Activated T-cell treated with anti-CD3 and anti-CD28 coated beads, Interleukin-2, amount 50 U/mL, for 48 hours (primary cell): ENCODE measurements around the gene CYTL1.
A peak's percentile ranks its signal among the peaks of the same experiment; 100 is the strongest.

ENCODE experiments used
- DNase-seq, 2 experiments: peaks; one replicate each; pipeline ENCODE4 v3.0.0-alpha.2; 2020

Gene CYTL1

DNA sequence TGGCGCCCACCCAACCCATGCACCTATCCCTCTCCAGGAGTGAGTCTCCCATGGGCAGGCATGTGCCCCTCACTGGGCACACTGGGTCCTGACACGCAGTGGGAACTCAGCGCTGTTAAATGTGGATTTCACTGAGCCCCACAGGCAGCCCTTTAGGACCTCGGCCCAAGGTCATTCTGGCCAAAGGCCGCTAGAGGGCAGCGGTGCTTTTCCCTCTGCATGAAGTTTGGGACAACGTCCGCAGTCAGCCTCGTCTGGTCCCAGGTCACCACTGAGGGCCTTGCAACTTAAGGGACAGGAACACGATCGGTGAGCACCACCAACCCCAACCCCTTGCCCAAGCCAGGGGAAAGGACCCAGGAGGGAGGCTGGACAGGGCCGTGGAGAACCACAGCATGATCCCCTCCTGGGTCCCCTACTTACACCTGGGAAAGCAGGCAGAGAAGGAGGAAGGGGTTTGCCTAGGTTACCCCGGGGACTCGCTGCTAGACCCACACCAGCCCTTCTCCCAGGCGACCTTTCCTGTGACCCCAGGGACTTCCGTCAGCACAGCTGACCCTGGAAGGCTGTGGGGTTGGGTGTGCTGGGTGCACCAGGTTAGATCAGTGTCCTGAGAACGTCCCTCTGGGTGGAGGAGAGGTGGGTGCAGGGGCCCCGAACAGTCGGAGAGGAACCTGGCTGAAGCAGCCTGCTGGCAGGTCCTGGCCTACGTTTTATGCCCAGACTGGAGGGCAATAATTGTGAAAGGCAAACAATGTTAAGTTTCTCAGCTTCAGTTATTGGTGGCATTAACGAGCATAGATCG lies 24.0 kb downstream of the CYTL1 start:
- peak; percentile 66 to 69 for DNase-seq

GRCh38 chr4:4994312-4995097 lies 24.8 kb downstream of the CYTL1 start:
- no peak for DNase-seq

DNA sequence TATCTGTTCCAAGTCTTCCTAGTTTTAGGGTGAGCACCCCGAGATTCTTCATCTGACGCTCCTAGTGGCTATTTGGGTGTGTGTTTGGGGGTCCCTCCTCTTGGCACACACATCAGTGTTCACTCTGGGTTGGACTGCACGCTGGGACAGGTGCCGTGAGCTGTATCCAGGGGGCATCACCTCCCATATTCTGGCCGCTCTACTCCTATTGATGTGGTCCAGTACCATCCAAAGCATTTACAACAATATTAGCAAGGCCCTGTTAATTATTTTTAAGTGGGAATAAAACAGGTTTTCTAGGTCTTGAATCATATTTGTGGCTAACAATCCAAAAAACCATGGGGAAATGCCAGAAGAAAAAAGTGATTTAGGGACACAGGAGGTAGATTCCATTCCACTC lies 26.4 kb downstream of the CYTL1 start:
- DNase-seq: no peak

- DNase-seq: no peak
Measured at GRCh38 chr4:4991541-4992099, 27.6 kb downstream of the CYTL1 start.

GRCh38 chr4:4990857-4991540 lies 28.3 kb downstream of the CYTL1 start:
- DNase-seq: no peak

GRCh38 chr4:4990329-4990728 lies 28.9 kb downstream of the CYTL1 start:
- no peak for DNase-seq

DNA sequence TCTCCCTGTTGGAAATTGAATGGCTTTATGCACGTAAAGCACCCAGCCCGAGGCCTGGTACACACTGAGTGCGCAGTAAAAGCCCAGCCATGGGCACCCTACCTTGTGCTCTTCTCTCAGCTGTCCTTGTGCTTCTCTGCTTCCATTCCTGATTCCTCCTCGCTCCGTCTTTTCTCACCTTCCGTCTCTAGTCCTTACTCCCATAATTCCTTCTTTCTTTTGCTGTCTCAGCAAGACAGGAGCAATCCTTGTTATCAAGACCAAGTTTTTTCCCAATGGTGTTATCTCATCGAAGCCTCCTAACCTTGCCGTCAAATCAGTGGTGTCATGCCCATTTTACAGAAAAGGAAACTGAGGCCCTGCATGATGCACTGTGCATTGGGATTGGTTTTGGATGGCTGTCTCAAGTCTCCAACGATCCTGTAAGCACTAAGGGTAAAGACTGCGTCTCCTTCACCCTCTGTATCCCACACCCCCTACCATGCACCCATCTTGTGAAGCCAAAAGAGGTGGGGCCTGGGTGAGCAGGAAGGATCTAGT lies 30.1 kb downstream of the CYTL1 start:
- no peak for DNase-seq

- DNase-seq: no peak
Measured at GRCh38 chr4:4987656-4988055, 31.6 kb downstream of the CYTL1 start.

GRCh38 chr4:4986841-4987240 lies 32.4 kb downstream of the CYTL1 start:
- no peak for DNase-seq

DNA sequence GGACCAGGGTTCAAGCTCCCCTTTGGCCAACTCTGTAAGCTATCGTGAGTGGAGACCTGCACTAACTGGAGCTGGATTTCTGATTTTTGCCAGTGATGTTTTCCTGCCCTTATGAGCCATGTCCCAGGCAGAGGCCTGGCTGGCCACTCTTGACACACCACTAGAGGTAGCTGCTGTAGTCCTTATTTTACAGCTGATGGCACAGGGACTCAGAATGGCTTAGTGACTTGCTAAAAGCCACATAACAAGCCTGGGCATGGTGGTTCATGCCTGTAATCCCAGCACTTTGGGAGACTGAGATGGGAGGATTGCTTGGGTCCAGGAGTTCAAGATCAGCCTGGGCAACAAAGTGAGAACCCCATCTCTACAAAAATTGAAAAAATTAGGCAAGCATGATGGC lies 33.4 kb downstream of the CYTL1 start:
- no peak for DNase-seq

DNA sequence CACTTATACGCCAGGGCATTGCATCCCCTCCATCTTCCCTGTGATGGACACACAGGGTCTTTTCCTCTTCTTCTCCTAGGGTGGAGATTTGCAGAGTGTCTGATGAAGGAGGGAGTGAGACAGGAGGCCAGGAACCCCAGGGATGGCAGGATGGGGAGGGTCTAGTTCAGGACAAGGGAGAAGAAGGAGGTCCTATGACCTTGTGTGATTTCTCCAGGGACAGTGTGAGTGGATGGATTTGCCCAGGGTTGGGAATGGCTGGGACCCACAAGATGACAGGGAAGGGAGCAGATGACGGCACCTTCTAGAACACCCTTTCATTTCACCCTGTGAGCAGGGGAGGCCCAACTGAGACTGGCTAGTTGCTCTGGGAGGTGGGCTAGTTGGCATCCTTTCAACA lies 34.2 kb downstream of the CYTL1 start:
- no peak for DNase-seq

- DNase-seq: no peak
Measured at GRCh38 chr4:4984186-4984585, 35.1 kb downstream of the CYTL1 start.

GRCh38 chr4:4981827-4982226 lies 37.4 kb downstream of the CYTL1 start:
- no peak for DNase-seq

DNA sequence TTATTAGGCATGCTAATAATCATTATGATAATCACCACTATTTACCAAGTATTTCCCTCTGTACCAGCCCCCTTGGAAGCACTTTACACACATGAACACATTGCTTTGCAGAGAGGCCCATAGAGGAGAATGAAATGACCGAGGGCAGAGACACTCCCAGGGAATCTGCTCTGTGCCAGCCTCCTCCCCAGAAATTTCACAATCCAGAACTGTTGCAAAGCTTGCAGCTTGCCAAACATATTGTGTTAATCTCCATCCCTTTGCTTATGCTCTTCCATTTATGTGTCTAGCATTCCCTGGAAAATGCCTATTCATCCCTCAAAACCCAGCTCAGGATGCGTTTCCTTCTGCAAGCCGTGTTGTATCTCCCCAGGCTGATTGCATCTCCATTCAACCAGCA lies 37.8 kb downstream of the CYTL1 start:
- no peak for DNase-seq

DNA sequence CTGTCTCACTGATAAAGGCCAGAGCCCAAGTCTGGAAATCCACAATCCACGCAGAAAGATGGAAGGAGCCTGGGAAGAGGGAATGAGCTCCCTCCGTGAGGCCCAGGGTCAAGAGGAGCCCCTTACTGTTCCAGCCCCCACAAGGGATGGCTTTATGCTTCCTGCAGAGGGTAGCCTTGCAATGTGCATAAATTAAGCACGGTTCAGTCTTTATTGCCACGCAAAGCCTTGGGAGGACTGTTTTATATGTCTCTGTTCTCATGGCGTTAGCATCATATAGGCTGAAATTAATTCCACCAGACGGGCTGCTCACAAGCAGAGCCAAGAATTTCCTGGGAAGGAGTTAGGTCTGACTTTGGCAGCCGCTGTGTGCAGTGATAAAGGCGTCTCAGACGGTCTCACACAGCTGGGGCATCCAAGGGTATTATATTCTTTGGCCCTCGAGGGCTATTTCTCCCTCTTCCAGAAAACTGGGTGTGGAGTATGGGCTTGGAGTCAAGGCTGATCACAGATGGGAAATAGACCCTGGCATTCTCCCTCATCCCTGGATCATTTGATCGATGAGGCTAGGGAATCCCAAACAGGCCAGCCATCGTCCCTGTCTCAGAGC lies 38.5 kb downstream of the CYTL1 start:
- DNase-seq: no peak

DNA sequence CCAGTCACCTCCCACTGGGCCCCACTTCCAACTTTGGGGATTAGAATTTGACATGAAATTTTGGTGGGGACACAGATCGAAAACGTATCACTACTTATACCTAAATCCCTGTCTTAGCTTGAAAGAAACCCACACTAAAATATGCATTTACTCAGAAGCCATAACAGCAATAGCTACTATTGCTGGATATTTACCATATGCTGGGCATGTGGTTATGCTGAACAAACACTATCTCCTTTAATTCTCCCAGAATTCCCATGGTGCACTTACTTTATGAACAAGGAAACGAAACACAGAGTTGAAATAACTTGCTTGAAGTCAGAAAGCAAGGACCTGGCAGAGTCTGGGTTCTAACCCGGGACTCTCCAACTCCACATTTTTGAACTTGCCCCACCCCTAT lies 39.3 kb downstream of the CYTL1 start:
- DNase-seq: no peak

DNA sequence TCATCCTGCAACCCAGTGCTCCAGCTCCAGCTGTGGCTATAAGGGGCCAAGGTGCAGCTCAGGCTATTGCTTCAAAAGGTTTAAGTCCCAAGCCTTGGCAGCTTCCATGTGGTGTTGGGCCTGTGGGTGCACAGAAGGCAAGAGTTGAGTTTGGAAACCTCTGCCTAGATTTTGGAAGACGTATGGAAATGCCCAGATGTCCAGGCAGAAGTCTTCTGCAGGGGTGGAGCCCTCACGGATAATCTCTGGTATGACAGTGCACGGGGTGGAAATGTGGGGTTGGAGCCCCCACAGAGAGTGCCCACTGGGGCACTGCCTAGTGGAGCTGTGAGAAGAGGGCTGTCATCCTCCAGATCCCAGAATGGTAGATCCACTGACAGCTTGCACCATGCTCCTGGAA lies 44.5 kb downstream of the CYTL1 start:
- DNase-seq: no peak

DNA sequence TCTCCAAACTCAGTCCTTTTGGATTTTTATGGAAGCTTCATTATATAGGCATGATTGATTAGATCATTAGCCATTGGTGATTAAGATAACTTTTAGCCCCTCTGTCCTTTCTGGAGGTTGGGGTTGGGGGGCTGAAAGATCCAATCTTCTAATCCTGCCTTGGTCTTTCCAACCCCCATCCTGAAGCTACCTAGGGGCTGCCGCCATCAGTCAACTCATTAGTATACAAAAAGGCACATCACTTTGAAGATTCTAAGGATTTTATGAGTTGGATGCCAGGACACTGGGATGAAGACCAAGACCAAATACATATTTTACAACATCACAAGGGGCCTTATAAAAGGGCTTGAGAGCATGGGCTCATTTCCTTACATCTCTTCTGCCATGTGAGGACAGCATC lies 47.5 kb downstream of the CYTL1 start:
- DNase-seq: no peak

GRCh38 chr4:4969298-4969697 lies 50.0 kb downstream of the CYTL1 start:
- DNase-seq: no peak

DNA sequence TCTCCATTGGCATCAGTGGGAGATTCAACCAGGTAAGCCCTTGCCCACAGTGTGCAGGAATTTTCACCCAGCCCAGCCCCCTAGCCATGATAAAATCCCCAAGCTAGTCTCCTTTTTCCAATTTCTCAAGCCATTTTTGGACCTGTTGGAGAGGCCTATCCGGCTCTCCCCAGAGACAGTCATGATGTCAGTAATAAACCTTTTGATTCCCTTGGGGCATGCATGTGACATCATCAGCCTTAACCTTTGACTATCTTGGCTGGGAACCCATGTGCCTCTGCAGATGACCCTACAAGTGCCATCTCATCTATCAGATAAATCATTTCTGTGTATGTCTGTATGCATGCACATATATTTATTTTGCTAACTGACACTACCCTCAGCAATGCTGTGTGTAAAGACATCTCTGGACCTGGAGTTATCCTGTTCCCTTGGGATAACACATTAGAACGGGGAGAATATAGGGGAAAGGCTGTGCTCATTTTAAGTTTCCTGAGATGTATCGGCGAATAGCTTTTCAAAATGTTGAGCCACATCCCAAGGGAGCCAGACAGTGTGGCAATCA lies 51.0 kb downstream of the CYTL1 start:
- no peak for DNase-seq
